K562 (cell line): ENCODE results near the gene KCNH8.

Experiments used
- EP300 ChIP-seq: IDR thresholded peaks from 2 replicates; pipeline ENCODE4 v1.6.1; 2012; ENCODE audit warnings: low read length, improper control_type of control experiment
- NR1H2 ChIP-seq: sonication (generic); formaldehyde crosslinking; IDR thresholded peaks from 2 replicates; pipeline ENCODE4 v1.4.0; 2020; ENCODE audit warnings: mild to moderate bottlenecking, missing genetic modification reagents
- ZFPM2 ChIP-seq: fragments of 250-450 bp; sonication (Bioruptor Pico); IDR thresholded peaks from 2 replicates; pipeline ENCODE4 v1.5.1; 2022; ENCODE audit warnings: mild to moderate bottlenecking

DNA sequence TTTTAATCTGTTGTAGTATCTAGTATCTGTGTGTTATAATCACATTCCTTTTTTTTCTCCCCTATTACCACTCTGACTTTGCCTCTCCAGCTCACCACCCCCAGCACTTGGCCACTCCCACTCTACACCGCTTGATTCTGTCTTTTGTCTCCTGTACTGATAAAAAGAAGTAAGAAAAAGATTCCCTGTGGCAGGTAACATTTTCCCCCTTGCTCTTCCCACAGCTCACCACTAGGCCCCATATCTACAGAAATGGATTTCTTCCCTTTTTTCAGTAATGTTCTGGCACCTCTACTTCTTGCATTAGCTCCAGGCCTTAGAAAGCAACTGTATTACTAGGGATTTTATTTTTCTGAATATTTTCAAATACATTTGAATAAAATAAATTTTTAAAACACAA, 25.6 kb downstream of the KCNH8 start:
- TF ChIP-seq EP300 = no peak
- TF ChIP-seq NR1H2 = no peak
- no peak for TF ChIP-seq ZFPM2
